CD4-positive, alpha-beta T cell treated with Interleukin-21 for 1 hour (primary cell): Measurements from ENCODE around the gene IGDCC3.

Source experiments
- DNase-seq: peaks from one replicate; pipeline ENCODE4 v3.0.0-alpha.2; 2020

The IGDCC3 gene

GRCh38 chr15:65318870-65319356 lies 58.9 kb downstream of the IGDCC3 start:
- DNase-seq: peak; percentile 84

GRCh38 chr15:65312400-65312916 lies 65.3 kb downstream of the IGDCC3 start:
- no peak for DNase-seq

- DNase-seq: no peak
Observed at GRCh38 chr15:65311760-65312159, 66.0 kb downstream of the IGDCC3 start.

GRCh38 chr15:65310431-65311137 lies 67.2 kb downstream of the IGDCC3 start:
- no peak for DNase-seq

GRCh38 chr15:65309882-65310418 lies 67.9 kb downstream of the IGDCC3 start:
- no peak for DNase-seq

GRCh38 chr15:65307978-65308377 lies 69.8 kb downstream of the IGDCC3 start:
- DNase-seq: no peak

- DNase-seq: no peak
Observed at GRCh38 chr15:65306551-65306950, 71.3 kb downstream of the IGDCC3 start.

- no peak for DNase-seq
Observed at GRCh38 chr15:65305776-65306175, 72.0 kb downstream of the IGDCC3 start.

GRCh38 chr15:65305150-65305758 lies 72.5 kb downstream of the IGDCC3 start:
- DNase-seq: no peak

GRCh38 chr15:65304381-65305149 lies 73.2 kb downstream of the IGDCC3 start, which contains the start of gene RNU5B-1:
Gene RNU5B-1, plus strand, starts transcription at chr15:65304677.
- peak; percentile 91 for DNase-seq

GRCh38 chr15:65303687-65304380 lies 74.0 kb downstream of the IGDCC3 start:
- DNase-seq: no peak

GRCh38 chr15:65302061-65302460 lies 75.7 kb downstream of the IGDCC3 start:
- no peak for DNase-seq

GRCh38 chr15:65300924-65301441 lies 76.8 kb downstream of the IGDCC3 start:
- no peak for DNase-seq

- no peak for DNase-seq
Observed at GRCh38 chr15:65298731-65299130, 79.1 kb downstream of the IGDCC3 start.

- no peak for DNase-seq
Observed at GRCh38 chr15:65292938-65293518, 84.8 kb downstream of the IGDCC3 start.

- DNase-seq: no peak
Observed at GRCh38 chr15:65290228-65290627, 87.6 kb downstream of the IGDCC3 start.

- DNase-seq: no peak
Observed at GRCh38 chr15:65289261-65289854, 88.4 kb downstream of the IGDCC3 start.

GRCh38 chr15:65287520-65287855 lies 90.3 kb downstream of the IGDCC3 start:
- no peak for DNase-seq

GRCh38 chr15:65286704-65287519 lies 90.9 kb downstream of the IGDCC3 start, which contains the start of gene PARP16:
Gene PARP16, minus strand, starts transcription at chr15:65286883. Its CDS starts 457 bp downstream, at chr15:65286426.
- peak; percentile 95 for DNase-seq

- DNase-seq: no peak
Observed at GRCh38 chr15:65286069-65286703, 91.6 kb downstream of the IGDCC3 start.
